Stomach (tissue), 4 donors: ENCODE data around the gene PTPRN.

Experiments used
- CTCF ChIP-seq, 7 experiments: fragments of 450-650 bp in 4 of 7; fragments of 200-600 bp in 3 of 7; sonication (generic) in 3 of 7; IDR thresholded peaks; one replicate each; pipeline ENCODE4 v1.5.1; 2016 to 2019; ENCODE audit warnings: antibody characterized with exemption in 7 of 7, control low read depth in 2 of 7, mild to moderate bottlenecking in 1 of 7
- POLR2A ChIP-seq, 4 donors: fragments of 450-650 bp; IDR thresholded peaks; one replicate each; pipeline ENCODE4 v1.6.1; 2016; ENCODE audit warnings: antibody characterized with exemption in 4 of 4, control low read depth in 2 of 4, mild to moderate bottlenecking in 1 of 4, moderate library complexity in 1 of 4

- TF ChIP-seq POLR2A (IDR thresholded peaks at IDR 0.05) (no peak), CTCF (IDR thresholded peaks at IDR 0.05) (no peak)
Observed at GRCh38 chr2:219282375-219282774, 26.8 kb downstream of the PTPRN start.
